Pons (tissue), 1 donor: ENCODE data around the gene LUC7L.
"Not testable (repeated sequence)": the region's sequence is repeated elsewhere in the genome, so short reads cannot be mapped to it uniquely, and the experiment has no call there.

ENCODE experiments used
- DNase-seq: peaks from one replicate; pipeline ENCODE4 v3.0.0-alpha.2; 2016; ENCODE audit warnings: low spot score

The LUC7L gene

DNA sequence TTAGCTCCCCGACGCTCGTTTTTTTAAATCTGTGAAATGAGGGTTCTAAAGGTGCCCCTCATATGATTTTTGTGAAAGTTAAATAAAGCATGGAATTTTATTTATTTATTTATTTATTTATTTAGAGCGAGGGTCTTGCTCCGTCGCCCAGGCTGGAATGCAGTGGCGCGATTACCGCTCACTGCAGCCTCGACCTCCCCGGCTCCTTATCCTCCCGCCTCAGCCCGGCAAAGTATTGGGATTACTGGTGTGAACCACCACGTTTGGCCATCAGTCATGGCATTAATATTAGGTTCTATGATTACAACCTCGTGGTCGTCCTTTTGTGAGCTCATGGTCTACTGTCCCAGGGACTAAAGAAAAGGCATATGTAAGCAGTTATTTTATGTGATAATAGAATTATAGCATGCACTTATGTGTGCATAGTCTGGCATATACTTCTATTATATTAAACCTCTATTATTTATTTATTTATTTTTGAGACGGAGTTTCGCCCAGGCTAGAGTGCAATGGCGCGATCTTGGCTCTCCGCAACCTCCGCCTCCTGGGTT, 557 bp upstream of the LUC7L start:
- DNase-seq: no peak

DNA sequence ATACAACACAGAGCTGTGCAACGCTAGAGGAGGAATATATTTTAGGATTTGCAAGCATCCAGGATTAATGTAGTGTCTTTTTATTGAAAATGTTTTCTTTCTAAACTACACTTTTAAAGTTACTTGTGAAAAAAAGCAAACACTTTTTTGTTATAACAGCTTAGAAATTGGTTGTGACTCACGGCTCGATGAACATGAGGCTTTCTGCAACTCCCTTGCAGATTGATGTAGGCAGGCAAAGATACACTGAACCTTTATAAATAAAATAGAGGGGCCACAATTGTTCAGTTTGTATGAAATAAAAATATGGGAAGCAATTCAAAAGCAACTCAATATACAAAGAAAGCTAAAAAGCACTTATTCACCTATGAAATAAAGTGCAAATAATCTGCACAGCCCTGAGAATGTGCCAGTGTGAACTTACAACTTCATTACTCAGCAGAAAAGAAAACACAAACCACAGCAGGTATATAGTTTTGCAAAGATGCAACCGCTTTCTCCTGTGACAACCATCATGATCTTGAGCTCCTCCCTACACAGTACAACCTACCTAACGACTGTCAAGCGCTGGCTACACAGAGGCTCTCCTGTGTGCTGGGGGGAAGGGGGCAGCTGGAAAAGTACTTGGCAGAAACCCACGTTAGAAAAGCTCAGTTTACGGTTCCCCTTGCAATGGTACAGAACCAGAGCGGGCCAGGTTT, 948 bp downstream of the LUC7L start:
- no peak for DNase-seq

GRCh38 chr16:220021-220420, 9.2 kb downstream of the LUC7L start:
- DNase-seq: no peak

- no peak for DNase-seq
These were observed 16.2 kb downstream of the LUC7L start for GRCh38 chr16:212999-213398.

GRCh38 chr16:211631-212180, 17.5 kb downstream of the LUC7L start:
- DNase-seq: not testable (repeated sequence)

GRCh38 chr16:209359-209758, 19.9 kb downstream of the LUC7L start:
- DNase-seq: not testable (repeated sequence)

GRCh38 chr16:204046-204445, 25.2 kb downstream of the LUC7L start:
- not testable (repeated sequence) for DNase-seq

- no peak for DNase-seq
These were observed 26.0 kb downstream of the LUC7L start for GRCh38 chr16:203246-203645.

GRCh38 chr16:200388-200787, 28.9 kb downstream of the LUC7L start:
- no peak for DNase-seq

DNA sequence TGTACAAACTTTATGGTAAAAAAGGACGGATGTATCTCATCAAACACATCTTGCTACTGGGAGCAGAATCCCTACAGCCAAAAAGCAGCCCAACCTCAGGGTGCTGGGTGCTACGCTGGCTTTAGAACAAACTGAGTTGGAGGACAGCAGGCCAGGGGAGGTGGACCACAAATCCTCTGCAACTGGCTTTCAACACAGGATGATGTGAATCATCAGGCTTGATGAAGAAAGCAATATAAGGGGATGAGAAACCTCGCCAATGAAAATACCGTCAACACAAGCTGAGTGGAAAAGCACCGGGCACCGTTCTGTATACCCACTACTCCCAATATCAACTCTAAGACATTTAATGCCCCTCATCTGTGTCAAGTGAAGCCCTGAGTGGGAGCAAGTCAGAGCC, 34.7 kb downstream of the LUC7L start:
- no peak for DNase-seq

DNA sequence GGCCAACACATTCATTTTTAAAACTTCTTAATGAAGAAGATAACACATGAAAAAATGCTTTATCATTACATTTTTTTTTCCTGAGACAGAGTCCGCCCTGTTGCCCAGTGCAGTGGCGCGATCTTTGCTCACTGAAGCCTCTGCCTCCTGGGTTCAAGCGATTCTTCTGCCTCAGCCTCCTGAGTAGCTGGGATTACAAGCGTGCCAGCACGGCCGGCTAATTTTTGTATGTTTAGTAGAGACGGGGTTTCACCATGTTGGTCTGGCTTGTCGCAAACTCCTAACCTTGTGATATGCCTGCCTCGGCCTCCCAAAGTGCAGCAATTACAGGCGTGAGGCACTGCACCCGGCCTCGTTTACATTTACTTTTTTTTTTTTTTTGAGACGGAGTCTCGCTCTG, 35.8 kb downstream of the LUC7L start:
- no peak for DNase-seq

GRCh38 chr16:192686-193085, 36.6 kb downstream of the LUC7L start:
- no peak for DNase-seq

- no peak for DNase-seq
These were observed 37.4 kb downstream of the LUC7L start for GRCh38 chr16:191831-192230.

- DNase-seq: no peak
These were observed 39.6 kb downstream of the LUC7L start for GRCh38 chr16:189604-190186.

- DNase-seq: no peak
These were observed 40.6 kb downstream of the LUC7L start for GRCh38 chr16:188674-189073.

DNA sequence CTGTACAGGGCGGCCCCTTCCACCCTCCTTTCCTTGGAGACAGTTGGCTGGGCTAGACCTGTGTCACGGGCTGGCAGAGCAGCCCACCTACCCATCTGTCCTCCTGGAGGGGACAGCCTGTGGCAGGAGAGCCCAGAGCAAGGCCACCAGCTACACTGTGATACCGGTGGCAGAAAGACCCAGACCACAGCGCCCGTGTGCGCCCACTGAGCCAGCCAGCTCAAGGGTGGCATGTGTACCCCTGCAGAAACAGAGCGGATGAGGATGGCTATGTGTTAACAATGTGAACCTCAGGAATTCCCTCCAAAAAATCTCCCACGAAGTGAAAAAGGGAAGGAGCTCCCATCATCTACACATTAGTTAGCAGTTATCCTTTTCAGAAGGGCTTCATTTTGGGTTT, 41.9 kb downstream of the LUC7L start:
- DNase-seq: no peak

DNA sequence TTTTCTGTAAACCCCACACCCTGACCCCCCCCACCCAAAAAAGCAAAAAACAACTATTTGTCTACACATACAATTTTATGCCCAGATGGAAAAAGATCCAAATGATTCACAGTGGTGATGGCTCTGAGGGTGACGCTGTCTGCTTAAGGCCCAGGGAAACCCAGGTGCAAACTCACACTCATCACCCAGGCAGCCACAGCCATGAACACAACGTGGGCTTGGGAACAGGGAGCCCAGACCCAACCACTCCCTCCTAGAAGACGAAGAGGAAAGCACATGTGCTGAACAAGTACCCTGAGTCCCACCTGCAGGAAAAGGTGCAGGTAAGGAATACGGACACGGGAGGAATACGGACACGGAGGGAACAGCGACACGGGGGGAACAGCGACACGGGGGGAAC, 43.6 kb downstream of the LUC7L start:
- no peak for DNase-seq

- DNase-seq: no peak
These were observed 44.0 kb downstream of the LUC7L start for GRCh38 chr16:185213-185612.

DNA sequence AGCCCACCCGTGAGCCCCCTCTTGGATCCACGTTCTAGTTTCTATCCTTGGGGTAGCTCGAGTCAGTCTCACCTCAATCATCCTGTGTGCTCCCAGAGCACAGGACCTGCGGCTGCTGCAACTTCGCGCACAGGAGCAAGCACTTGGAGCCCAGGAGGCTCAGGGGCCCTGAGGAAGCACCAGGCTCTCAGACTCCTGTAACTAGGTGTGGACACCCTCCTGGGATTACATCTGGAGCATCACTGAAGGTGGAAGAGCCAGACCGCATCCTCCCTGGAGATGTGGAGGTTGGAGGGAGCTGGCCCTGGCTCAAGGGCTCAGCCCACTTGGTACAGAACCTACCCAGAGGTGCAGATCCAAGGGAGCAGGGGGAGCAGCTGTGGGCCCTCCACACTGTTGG, 46.2 kb downstream of the LUC7L start:
- DNase-seq: no peak

DNA sequence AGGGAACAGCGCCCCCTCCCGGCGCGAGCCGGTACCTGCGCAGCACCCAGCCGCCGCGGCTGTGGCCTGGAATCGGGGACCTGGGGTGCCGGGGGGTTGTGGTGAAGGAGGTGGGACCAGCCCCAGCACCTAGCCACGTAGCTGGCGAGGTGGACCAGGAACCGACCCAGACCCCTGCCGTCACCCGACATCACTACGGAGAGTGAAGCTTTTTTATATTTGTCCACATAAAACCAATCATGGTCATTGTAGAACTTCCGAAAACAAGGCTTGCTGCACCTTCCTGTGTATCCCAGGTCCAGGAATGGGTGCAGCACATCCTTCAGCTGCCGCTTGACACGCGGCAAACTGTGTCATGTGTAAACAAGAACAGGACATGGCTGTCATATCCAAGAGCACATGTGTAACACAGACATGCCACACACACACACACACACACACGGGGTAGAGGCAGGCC, 47.7 kb downstream of the LUC7L start:
- DNase-seq: peak; percentile 14

DNA sequence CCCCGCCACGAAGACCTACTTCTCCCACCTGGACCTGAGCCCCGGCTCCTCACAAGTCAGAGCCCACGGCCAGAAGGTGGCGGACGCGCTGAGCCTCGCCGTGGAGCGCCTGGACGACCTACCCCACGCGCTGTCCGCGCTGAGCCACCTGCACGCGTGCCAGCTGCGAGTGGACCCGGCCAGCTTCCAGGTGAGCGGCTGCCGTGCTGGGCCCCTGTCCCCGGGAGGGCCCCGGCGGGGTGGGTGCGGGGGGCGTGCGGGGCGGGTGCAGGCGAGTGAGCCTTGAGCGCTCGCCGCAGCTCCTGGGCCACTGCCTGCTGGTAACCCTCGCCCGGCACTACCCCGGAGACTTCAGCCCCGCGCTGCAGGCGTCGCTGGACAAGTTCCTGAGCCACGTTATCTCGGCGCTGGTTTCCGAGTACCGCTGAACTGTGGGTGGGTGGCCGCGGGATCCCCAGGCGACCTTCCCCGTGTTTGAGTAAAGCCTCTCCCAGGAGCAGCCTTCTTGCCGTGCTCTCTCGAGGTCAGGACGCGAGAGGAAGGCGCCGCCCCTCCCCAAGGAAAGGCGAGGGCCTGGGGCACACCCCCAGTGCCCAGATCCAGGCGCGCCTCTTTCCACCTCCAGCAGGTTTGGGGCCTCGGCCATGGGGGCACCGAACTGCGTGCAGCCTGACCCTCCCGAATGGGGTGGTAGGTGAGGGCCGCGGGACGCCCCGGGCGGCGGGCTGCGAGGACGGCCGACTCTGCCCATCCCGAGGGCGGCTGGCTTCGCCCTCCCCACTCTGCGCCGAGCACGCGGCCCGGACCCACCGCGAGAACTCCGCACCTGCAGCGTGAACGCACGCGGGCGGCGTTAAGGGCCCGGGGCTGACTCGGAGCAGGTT, 48.3 kb downstream of the LUC7L start:
- no peak for DNase-seq

GRCh38 chr16:180101-180675, 49.1 kb downstream of the LUC7L start, which contains the start of gene HBQ1:
HBQ1 (plus strand) TSS chr16:180459; CDS start chr16:180487, 28 bp downstream.
- no peak for DNase-seq
